SH-SY5Y (cell line): ENCODE measurements around the gene CC2D1A.
A peak's percentile ranks its signal among the peaks of the same experiment; 100 is the strongest.

Experiments
- GATA2 ChIP-seq: IDR thresholded peaks from 2 replicates; pipeline ENCODE4 v1.6.1; 2011; ENCODE audit warnings: mild to moderate bottlenecking, low read depth, low read length
- GATA3 ChIP-seq: IDR thresholded peaks from 2 replicates; pipeline ENCODE4 v1.6.1; 2011; ENCODE audit warnings: low read depth, mild to moderate bottlenecking, low read length, moderate library complexity

The CC2D1A gene

GRCh38 chr19:13931391-13932148 lies 25.6 kb downstream of the CC2D1A start:
- no peak for TF ChIP-seq GATA3
- no peak for TF ChIP-seq GATA2

GRCh38 chr19:13932149-13932637 lies 26.2 kb downstream of the CC2D1A start:
- TF ChIP-seq GATA2 (no peak), GATA3 (no peak)

GRCh38 chr19:13932911-13933393 lies 27.0 kb downstream of the CC2D1A start:
- TF ChIP-seq GATA2 (no peak), GATA3 (no peak)

- TF ChIP-seq GATA2 (no peak), GATA3 (no peak)
Observed at GRCh38 chr19:13934785-13935109, 28.7 kb downstream of the CC2D1A start.

- TF ChIP-seq GATA3, result no peak
- no peak for TF ChIP-seq GATA2
Observed at GRCh38 chr19:13935765-13936510, 29.9 kb downstream of the CC2D1A start.

GRCh38 chr19:13937479-13938300 lies 31.7 kb downstream of the CC2D1A start:
- TF ChIP-seq GATA2 (no peak), GATA3 (no peak)

GRCh38 chr19:13938301-13939064 lies 32.5 kb downstream of the CC2D1A start, which contains the start of gene PODNL1:
TSS of gene PODNL1 (minus strand) at chr19:13938417. CDS start at chr19:13938181, 236 bp downstream.
- TF ChIP-seq GATA3 (no peak), GATA2 (no peak)

- no peak for TF ChIP-seq GATA3
- no peak for TF ChIP-seq GATA2
Observed at GRCh38 chr19:13942023-13942684, 36.2 kb downstream of the CC2D1A start.

- TF ChIP-seq GATA2 (no peak), GATA3 (no peak)
Observed at GRCh38 chr19:13946414-13946813, 40.4 kb downstream of the CC2D1A start.

- no peak for TF ChIP-seq GATA2
- no peak for TF ChIP-seq GATA3
Observed at GRCh38 chr19:13951043-13951442, 45.0 kb downstream of the CC2D1A start.

GRCh38 chr19:13951799-13952153 lies 45.8 kb downstream of the CC2D1A start:
- TF ChIP-seq GATA2, result peak; percentile 86
- no peak for TF ChIP-seq GATA3

GRCh38 chr19:13952154-13952930 lies 46.3 kb downstream of the CC2D1A start, which contains the start of gene DCAF15:
TSS of gene DCAF15 (plus strand) at chr19:13952509. CDS start at chr19:13952513, 4 bp downstream.
- no peak for TF ChIP-seq GATA3
- no peak for TF ChIP-seq GATA2
